Astrocyte (in vitro differentiated cells and primary cell): Measurements from ENCODE around the gene MYH16. TPM values are rescaled to one million over a fixed set of nuclear protein-coding genes. Genes with fewer than 3 reads are reported as not detected.

Experiments used
- DNase-seq: peaks from one replicate; pipeline ENCODE4 v3.0.0-alpha.2; 2010; ENCODE audit warnings: low read depth
- FAIRE-seq: peaks from 2 replicates; lab custom pipeline; 2011; peaks lifted over from hg19 to GRCh38; lab: Jason Lieb, UNC
- H2AFZ ChIP-seq: 2 replicates; pipeline ENCODE4 v1.6.0; 2012; ENCODE audit warnings: low read depth, low read length, inconsistent platforms
- H3K27ac ChIP-seq: 2 replicates; pipeline ENCODE4 v1.5.1; 2011; ENCODE audit warnings: low read depth, low read length, inconsistent platforms
- H3K27me3 ChIP-seq: 2 replicates; pipeline ENCODE4 v1.6.0; 2011; ENCODE audit warnings: low read length, inconsistent platforms; ENCODE audit not compliant: insufficient read depth
- H3K36me3 ChIP-seq: 2 replicates; pipeline ENCODE4 v1.5.1; 2011; ENCODE audit warnings: low read length, inconsistent platforms; ENCODE audit not compliant: insufficient read depth
- H3K4me1 ChIP-seq: 2 replicates; pipeline ENCODE4 v1.5.1; 2011; ENCODE audit warnings: low read length, inconsistent platforms; ENCODE audit not compliant: insufficient read depth
- H3K4me2 ChIP-seq: 2 replicates; pipeline ENCODE4 v1.6.0; 2012; ENCODE audit warnings: low read length, inconsistent platforms
- H3K4me3 ChIP-seq: 2 replicates; pipeline ENCODE4 v1.5.1; 2011; ENCODE audit warnings: low read depth, mild to moderate bottlenecking, low read length, inconsistent platforms; ENCODE audit not compliant: insufficient read depth
- H3K79me2 ChIP-seq: 2 replicates; pipeline ENCODE4 v1.6.0; 2012; ENCODE audit warnings: mild to moderate bottlenecking, low read length, inconsistent platforms; ENCODE audit not compliant: insufficient read depth
- H3K9ac ChIP-seq: 2 replicates; pipeline ENCODE4 v1.6.0; 2012; ENCODE audit warnings: mild to moderate bottlenecking, low read length, inconsistent platforms
- H3K9me3 ChIP-seq: 2 replicates; pipeline ENCODE4 v1.5.1; 2012; ENCODE audit warnings: low read depth, mild to moderate bottlenecking, low read length, inconsistent platforms; ENCODE audit not compliant: insufficient read depth
- H4K20me1 ChIP-seq: 2 replicates; pipeline ENCODE4 v1.6.0; 2012; ENCODE audit warnings: low read length, inconsistent platforms; ENCODE audit not compliant: insufficient read depth
- H3K27ac Mint-ChIP-seq: one replicate; pipeline ENCODE4 v1.8.0; 2021; ENCODE audit warnings: mild to moderate bottlenecking, mixed read lengths; ENCODE audit not compliant: unreplicated experiment
- H3K27me3 Mint-ChIP-seq: one replicate; pipeline ENCODE4 v1.8.0; 2021; ENCODE audit warnings: low read depth, mixed read lengths; ENCODE audit not compliant: unreplicated experiment
- H3K36me3 Mint-ChIP-seq: one replicate; pipeline ENCODE4 v1.8.0; 2021; ENCODE audit warnings: low read depth, mixed read lengths; ENCODE audit not compliant: unreplicated experiment
- H3K4me1 Mint-ChIP-seq: one replicate; pipeline ENCODE4 v1.8.0; 2021; ENCODE audit warnings: low read depth, mixed read lengths; ENCODE audit not compliant: unreplicated experiment
- H3K4me3 Mint-ChIP-seq: one replicate; pipeline ENCODE4 v1.8.0; 2021; ENCODE audit warnings: mild to moderate bottlenecking, moderate library complexity, mixed read lengths; ENCODE audit not compliant: unreplicated experiment
- H3K9me3 Mint-ChIP-seq: one replicate; pipeline ENCODE4 v1.8.0; 2021; ENCODE audit warnings: mild to moderate bottlenecking, mixed read lengths; ENCODE audit not compliant: unreplicated experiment
- EZH2 ChIP-seq: IDR thresholded peaks from 2 replicates; pipeline ENCODE4 v1.6.1; 2012; ENCODE audit warnings: mild to moderate bottlenecking, low read length, inconsistent platforms; ENCODE audit not compliant: insufficient read depth
- total RNA-seq: library from RNA; stranded (reverse); gene quantifications from 2 replicates; pipeline ENCODE4 v1.2.1, GENCODE V29; 2021
- TF ChIP-seq, protein P1 (sequence below): IDR thresholded peaks from 2 replicates; pipeline ENCODE4 v1.5.1; 2011; ENCODE audit warnings: low read depth, mild to moderate bottlenecking, inconsistent platforms, low read length, moderate library complexity; ENCODE audit not compliant: insufficient read depth

Gene MYH16
- total RNA-seq, 1 donor from 2014 or later = 0.11 TPM

DNA sequence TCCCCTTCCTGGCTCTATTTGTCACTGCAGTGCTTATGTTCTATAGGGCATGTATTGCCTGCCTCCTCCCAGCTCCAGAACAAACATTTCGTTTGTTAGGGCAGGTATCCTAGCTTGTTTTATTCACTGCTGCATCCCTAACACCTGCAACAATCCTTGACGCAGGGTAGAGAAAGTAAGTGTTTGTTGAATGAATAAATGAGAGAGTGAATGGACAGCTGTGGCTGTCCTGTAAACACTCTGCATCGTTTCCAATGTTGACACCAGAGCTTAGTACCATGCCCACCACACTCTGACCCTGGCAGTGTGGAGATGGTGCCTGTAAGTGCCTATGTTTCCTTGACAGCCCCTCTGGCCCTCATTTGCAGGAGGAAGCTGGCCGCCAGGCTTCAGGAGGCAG is 21.0 kb downstream of the MYH16 start:
- Mint-ChIP-seq H3K4me1 (no peaks in the 10 kb centered on the region), H3K27ac (no peak overlapping the region), H3K4me3 (no peak overlapping the region), H3K9me3 (no peaks in the 10 kb centered on the region), H3K27me3 (peaks cover 5% of the 10 kb centered on the region), H3K36me3 (no peaks in the 10 kb centered on the region)
- FAIRE-seq (no peak), DNase-seq (no peak)
- Histone ChIP-seq H3K36me3 (no peaks in the 10 kb centered on the region), H3K27me3 (no peaks in the 10 kb centered on the region), H3K27ac (no peak overlapping the region), H3K9me3 (no peaks in the 10 kb centered on the region), H3K9ac (no peak overlapping the region), H4K20me1 (no peaks in the 10 kb centered on the region), H3K4me1 (no peaks in the 10 kb centered on the region), H3K79me2 (no peaks in the 10 kb centered on the region), H2AFZ (no peak overlapping the region), H3K4me3 (no peak overlapping the region), H3K4me2 (no peak overlapping the region)
- TF ChIP-seq, protein P1, sequence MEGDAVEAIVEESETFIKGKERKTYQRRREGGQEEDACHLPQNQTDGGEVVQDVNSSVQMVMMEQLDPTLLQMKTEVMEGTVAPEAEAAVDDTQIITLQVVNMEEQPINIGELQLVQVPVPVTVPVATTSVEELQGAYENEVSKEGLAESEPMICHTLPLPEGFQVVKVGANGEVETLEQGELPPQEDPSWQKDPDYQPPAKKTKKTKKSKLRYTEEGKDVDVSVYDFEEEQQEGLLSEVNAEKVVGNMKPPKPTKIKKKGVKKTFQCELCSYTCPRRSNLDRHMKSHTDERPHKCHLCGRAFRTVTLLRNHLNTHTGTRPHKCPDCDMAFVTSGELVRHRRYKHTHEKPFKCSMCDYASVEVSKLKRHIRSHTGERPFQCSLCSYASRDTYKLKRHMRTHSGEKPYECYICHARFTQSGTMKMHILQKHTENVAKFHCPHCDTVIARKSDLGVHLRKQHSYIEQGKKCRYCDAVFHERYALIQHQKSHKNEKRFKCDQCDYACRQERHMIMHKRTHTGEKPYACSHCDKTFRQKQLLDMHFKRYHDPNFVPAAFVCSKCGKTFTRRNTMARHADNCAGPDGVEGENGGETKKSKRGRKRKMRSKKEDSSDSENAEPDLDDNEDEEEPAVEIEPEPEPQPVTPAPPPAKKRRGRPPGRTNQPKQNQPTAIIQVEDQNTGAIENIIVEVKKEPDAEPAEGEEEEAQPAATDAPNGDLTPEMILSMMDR = no peak
- TF ChIP-seq EZH2 = no peak

DNA sequence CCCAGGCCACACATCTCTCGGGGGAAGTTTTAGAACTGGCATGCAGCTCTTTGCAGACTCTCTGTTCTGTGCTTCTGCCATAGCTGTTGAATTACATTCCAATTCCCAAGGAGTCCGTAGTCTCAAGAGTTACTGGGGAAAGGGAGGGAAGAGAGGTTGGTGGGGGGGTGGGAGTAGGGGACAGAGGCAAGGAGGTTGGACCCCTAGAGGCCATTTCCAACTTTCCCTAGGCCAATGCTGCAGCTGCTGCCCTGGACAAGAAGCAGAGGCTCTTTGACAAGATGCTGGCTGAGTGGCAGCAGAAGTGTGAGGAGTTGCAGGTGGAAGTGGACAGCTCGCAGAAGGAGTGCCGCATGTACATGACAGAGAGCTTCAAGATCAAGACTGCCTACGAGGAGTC is 23.8 kb downstream of the MYH16 start:
- no peak overlapping the region for H3K27ac ChIP-seq
- no peak for DNase-seq
- H3K27me3 ChIP-seq = no peaks in the 10 kb centered on the region
- H3K79me2 ChIP-seq = no peaks in the 10 kb centered on the region
- H3K9me3 ChIP-seq = no peaks in the 10 kb centered on the region
- Mint-ChIP-seq H3K4me1 (no peaks in the 10 kb centered on the region), H3K9me3 (no peaks in the 10 kb centered on the region), H3K27ac (no peak overlapping the region), H3K4me3 (no peak overlapping the region), H3K36me3 (no peaks in the 10 kb centered on the region), H3K27me3 (peaks cover 5% of the 10 kb centered on the region)
- H4K20me1 ChIP-seq = no peaks in the 10 kb centered on the region
- no peaks in the 10 kb centered on the region for H3K36me3 ChIP-seq
- H3K9ac ChIP-seq = no peak overlapping the region
- no peak overlapping the region for H3K4me3 ChIP-seq
- H2AFZ ChIP-seq = no peak overlapping the region
- TF ChIP-seq EZH2 = no peak
- TF ChIP-seq, protein P1 = no peak
- no peaks in the 10 kb centered on the region for H3K4me1 ChIP-seq
- FAIRE-seq = no peak
- H3K4me2 ChIP-seq = no peak overlapping the region

DNA sequence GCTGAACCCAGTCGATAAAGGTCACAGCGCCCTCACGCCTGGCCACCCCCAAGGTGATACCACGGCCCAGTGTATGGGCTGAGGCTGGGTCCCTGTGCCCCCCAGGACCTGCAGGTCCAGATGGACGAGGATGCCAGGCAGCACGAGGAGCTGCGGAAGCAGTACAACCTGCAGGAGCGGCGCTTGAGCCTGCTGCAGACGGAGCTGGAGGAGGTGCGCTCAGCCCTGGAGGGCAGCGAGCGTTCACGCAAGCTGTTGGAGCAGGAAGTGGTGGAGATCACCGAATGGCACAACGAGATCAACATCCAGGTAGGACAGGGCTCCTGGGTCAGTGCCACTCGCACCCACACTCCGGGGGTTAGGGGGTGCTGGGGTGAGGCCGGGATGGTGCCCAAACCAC is 28.9 kb downstream of the MYH16 start:
- Mint-ChIP-seq H3K36me3 (peaks cover 7% of the 10 kb centered on the region), H3K4me3 (no peak overlapping the region), H3K4me1 (no peaks in the 10 kb centered on the region), H3K27me3 (peaks cover 12% of the 10 kb centered on the region), H3K9me3 (peaks cover 6% of the 10 kb centered on the region), H3K27ac (no peak overlapping the region)
- no peak overlapping the region for H2AFZ ChIP-seq
- no peaks in the 10 kb centered on the region for H3K79me2 ChIP-seq
- no peaks in the 10 kb centered on the region for H3K36me3 ChIP-seq
- H3K27ac ChIP-seq = no peak overlapping the region
- H3K9me3 ChIP-seq = no peaks in the 10 kb centered on the region
- DNase-seq (no peak), FAIRE-seq (no peak)
- no peak overlapping the region for H3K4me2 ChIP-seq
- TF ChIP-seq, protein P1 = no peak
- TF ChIP-seq EZH2 = no peak
- H3K9ac ChIP-seq = no peak overlapping the region
- no peak overlapping the region for H3K4me3 ChIP-seq
- H3K27me3 ChIP-seq = no peaks in the 10 kb centered on the region
- no peaks in the 10 kb centered on the region for H4K20me1 ChIP-seq
- H3K4me1 ChIP-seq = no peaks in the 10 kb centered on the region
